GM18498 (cell line): Measurements from ENCODE around the gene SUV39H1.
"Not testable (repeated sequence)": the region's sequence is repeated elsewhere in the genome, so short reads cannot be mapped to it uniquely, and the experiment has no call there.

Experiments
- ATAC-seq: cut with Tn5 transposase; IDR thresholded peaks from one replicate; pipeline ENCODE4 v1.9.1; 2021; ENCODE audit warnings: mild to moderate bottlenecking, moderate library complexity; ENCODE audit not compliant: unreplicated experiment

Gene SUV39H1, protein sequence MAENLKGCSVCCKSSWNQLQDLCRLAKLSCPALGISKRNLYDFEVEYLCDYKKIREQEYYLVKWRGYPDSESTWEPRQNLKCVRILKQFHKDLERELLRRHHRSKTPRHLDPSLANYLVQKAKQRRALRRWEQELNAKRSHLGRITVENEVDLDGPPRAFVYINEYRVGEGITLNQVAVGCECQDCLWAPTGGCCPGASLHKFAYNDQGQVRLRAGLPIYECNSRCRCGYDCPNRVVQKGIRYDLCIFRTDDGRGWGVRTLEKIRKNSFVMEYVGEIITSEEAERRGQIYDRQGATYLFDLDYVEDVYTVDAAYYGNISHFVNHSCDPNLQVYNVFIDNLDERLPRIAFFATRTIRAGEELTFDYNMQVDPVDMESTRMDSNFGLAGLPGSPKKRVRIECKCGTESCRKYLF

DNA sequence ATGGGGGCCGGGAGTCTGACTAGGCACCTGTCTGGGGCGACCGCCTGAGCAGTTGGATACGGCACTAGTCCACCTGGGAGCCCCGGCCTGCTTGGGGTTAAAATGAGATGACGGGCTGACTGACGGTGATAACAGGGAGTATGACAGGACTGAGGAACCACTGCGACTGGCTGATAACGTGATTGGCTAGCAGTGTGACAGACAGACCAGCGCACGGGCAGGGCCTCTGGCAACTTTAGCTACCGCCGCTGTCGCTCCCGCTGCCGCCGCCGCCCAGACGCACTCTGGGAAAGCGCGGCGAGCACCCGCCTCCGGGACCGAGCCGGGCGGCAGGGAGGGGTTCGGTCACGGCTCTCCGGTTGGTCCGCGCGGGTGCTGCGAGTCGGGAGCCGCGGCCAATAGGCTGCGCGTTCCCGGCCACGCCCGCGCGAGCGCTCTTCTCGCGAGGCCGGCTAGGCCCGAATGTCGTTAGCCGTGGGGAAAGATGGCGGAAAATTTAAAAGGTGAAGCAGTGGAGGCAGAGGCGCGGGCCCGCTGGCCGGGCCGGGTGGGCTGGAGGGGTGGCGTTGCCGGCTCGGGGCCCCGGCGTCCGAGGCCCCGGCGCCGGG lies at the start of gene SUV39H1:
Gene SUV39H1, plus strand, starts transcription at position 434 of the 608 bp plus-strand sequence. Its CDS starts 51 bp downstream, at position 485.
- peak; percentile 94 for ATAC-seq

DNA sequence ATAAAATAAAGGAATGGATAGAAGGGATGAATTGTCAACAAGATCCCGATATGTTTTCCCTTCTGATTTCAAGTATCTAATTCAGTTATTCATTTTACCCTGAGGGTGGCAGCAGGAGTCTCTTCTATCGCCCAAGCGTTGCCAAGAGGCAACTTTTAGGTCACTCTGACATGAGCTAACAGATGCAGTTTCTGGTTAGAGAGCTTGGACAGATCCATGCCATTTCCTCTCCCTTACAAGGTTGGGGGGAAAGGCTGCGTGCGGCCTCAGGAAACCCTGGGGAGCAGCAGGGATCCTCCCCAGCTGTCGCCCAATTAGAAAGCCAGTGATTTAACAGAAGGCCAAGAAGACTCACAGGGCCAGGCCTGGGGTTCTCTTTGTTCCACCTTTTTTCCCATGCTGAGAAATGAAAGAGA lies 48.2 kb upstream of the SUV39H1 start:
- no peak for ATAC-seq

DNA sequence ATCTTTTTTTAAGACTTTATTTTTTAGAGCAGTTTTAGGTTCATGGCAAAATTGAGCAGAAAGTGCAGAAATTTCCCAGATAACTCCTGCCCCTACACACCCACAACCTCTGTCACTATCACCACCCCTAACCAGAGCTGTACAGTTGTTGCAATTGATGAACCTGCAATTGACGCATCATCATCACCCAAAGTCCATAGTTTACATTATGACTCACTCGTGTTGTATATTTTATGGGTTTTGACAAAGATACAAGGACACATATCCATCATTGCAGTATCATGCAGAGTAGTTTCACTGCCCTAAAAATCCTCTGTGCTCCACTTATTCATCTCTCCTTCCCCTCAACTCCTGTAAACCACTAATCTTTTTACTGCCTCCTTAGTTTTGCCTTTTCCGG lies 47.4 kb upstream of the SUV39H1 start:
- ATAC-seq: no peak

DNA sequence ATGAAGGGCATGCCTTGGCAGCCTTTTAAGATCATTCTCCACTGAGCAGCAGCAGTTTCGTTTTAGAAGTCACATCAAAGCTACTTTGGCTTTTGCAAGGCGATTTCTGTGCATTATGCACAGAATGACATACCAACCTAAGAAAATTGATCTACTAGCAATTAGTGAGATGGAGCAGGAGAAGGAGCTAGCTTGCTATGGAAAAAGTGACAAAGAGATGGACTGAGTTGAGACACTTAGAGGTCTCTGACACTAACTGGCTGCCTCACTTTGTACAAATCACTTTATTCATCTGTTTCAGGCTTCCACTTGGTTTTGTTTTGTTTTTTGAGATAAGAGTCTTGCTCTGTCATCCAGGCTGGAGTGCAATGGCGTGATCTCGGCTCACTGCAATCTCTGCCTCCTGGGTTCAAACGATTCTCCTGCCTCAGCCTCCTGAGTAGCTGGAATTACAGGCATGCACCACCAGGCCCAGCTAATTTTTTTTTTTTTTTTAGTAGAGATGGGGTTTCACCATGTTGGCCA lies 44.4 kb upstream of the SUV39H1 start:
- ATAC-seq: not testable (repeated sequence)

DNA sequence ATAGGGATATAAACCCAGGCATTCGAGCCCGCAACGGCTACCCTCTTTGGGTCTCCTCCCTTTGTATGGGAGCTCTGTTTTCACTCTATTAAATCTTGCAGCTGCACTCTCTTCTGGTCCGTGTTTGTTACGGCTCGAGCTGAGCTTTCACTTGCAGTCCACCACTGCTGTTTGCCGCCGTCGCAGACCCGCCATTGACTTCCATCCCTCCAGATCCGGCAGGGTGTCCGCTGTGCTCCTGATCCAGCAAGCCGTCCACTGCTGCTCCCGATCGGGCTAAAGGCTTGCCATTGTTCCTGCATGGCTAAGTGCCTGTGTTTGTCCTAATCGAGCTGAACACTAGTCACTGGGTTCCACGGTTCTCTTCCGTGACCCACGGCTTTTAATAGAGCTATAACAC lies 41.8 kb upstream of the SUV39H1 start:
- not testable (repeated sequence) for ATAC-seq

DNA sequence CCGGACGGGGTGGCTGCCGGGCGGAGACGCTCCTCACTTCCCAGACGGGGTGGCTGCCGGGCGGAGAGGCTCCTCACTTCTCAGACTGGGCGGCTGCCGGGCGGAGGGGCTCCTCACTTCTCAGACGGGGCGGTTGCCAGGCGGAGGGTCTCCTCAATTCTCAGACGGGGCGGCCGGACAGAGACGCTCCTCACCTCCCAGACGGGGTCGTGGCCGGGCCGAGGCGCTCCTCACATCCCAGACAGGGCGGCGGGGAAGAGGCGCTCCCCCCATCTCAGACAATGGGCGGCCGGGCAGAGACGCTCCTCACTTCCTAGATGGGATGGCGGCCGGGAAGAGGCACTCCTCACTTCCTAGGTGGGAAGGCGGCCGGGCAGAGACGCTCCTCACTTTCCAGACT lies 36.8 kb upstream of the SUV39H1 start:
- not testable (repeated sequence) for ATAC-seq

DNA sequence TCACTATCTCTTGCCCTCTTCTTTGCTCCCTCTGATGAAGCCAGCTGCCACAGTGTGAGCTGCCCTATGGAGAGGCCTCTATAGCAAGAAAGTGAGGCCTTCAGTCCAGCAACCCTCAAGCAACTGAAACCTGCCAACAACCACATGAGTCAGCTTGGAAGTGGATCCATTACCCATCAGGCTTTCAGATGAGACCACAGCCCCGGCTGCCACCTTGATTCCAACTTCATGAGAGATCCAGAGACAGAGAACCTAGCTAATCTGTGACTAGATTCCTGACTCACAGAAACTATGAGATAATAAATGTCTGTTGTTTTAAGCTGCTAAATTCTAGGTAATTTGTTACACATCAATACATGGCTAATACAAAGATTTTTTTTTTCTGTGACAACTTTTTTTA lies 33.3 kb upstream of the SUV39H1 start:
- ATAC-seq: no peak

DNA sequence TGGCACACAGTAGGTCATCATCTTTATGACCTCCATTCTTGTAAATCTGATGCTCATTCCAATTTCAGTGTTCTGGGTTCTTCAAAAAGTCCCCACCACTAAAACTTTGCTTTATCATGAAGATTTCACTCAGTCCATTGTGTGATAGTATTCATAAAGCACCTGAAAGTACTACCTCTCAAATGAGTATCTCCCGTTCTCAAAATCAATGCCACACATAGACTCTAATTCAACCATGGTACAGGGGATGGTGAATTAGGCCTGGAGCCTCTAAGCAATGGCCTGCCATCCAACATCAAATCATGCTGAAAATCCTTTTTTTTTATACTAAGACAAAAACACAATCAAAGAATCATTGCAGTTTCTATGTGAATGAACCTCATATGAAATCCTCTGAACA lies 32.4 kb upstream of the SUV39H1 start:
- no peak for ATAC-seq

DNA sequence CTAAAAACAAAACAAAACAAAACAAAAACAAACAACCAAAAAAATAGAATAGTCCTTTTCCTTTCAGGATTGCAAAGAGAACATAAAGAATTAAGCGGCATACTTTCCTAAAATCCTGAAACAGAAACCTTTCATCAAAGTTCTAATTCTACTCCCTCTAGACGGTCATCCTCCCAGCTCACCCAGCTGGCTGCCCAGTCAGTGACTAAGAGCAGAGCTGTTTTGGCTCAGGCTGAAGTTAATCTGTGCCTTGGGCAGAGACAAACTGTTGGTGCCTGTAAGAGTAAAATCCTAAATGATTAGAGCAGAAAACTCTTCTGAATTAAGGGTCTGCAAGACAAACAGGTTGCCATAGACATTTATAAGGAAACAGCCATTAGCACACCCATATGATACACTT lies 30.5 kb upstream of the SUV39H1 start:
- ATAC-seq: no peak

DNA sequence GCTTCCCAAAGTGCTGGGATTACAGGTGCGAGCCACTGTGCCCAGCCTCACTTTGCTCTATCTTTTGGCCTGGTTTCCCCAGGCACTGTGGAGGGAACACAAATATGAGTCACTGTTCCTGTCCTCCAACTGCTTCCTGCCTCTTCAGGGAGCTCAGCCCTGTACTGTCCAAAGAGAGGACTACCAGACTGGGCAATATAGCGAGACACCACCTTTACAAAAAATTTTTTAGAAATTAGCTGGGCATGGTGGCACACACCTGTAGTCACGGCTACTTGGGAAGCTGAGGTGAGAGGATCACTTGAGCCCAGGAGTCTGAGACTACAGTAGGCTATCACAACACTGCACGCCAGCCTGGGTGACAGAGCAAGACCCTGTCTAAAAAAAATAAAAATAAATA lies 29.9 kb upstream of the SUV39H1 start:
- ATAC-seq: no peak

DNA sequence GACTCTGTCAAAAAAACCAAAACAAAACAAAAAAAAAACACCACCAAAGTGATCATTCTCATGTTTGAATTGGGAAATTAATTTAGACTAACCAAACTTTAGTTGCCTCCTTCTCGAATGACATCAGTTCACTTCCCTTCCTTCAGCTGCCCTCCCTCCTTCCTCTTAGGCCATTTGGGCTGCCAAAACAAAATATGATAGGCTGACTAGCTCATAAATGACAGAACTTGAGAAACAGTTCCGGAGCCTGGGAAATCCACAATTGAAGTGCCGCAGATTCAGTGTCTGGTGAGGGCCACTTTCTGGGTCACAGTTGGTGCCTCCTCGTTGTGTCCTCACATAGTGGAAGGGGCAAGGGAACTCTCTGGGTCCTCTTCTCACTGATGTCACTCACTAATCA lies 29.0 kb upstream of the SUV39H1 start:
- no peak for ATAC-seq

DNA sequence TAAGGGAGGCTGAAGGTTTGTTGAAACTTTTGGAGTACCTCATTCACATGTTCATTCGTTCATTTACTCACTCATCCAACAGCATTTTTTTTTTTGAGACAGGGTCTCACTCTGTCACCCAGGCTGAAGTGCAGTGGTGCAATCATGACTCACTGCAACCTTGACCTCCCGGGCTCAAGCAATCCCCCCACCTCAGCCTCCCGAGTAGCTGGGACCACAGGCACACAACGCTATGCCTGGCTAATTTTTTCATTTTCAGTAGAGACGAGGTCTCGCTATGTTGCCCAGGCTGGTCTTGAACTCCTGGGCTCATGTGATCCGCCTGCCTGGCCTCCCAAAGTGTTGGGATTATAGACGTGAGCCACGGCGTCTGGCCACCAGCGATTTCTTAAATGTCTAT lies 28.3 kb upstream of the SUV39H1 start:
- ATAC-seq: not testable (repeated sequence)

DNA sequence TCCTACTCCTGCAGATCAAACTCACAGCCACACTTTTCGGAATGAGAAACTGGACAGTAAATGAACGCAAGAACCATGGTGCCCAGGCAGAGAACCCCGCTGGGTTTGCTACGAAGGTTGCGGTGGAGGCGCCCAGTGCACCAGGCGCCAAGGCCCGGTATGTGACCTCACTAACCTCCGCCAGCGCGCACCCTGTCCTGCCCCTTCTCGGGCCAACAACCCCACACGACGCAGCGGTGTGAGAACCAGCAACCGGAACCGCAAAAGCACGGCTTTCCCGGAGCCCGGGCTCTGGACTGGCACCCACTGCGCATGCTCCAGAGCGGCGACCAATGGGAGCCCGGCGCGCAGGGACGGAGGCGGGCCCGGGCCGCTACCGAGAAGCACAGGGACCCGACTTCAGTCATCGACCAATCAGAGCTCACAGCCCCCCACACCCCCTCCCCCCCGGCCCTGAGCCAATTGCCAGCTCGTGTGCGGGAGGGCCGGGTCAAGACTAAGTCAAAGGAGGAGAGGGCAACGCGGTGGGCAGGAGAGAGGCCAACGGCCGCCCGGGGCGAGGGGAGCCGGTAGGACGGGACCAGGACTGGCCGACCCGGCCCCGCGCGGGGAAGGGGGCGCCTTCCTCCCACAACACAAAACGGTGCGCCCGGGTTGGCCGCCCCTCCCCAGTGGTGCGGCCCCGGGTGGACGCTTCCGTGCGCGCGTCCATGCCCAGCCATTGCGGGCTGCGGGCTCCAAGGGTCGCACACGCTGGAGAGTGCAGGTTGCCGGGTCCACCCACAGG lies 20.2 kb upstream of the SUV39H1 start:
- ATAC-seq: peak; percentile 94

DNA sequence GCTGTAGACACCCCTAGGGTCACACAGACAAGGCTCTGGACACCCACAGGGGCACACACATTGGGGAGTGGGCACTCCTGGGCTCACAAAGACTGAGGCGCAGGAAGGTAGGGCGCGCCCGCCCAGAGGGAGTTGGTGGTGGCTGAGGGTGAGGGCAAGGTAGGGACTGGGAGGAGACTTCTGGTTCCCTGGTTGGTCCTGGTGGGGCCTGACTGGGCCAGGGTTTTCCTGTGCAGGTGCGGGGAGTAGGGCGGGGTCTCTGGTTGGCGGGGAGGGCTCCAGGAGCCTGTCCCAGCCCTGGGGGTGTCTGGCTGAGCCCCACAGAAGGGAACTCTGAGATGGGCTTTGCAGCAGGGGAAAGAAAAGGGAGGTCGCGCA lies 19.7 kb upstream of the SUV39H1 start:
- peak; percentile 14 for ATAC-seq

DNA sequence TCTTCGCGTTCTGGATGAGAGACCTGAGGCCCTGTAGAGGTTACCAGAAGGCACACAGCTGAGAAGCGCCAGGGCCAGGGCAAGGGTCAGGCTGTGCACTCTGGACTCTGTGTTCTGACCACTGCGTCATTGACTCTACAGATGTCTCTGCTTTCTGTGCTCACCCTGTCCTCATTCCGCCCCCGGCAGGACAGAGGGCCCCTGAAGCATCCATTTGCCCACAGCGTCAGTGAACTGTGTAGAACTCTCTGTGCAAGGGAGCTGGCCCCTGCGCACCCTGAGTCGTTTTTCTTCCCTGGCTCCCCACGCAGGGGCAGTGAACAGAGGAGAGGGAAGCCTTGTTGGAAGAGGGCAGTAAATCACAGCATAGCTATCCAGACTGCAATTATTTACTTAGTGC lies 19.0 kb upstream of the SUV39H1 start:
- ATAC-seq: no peak

DNA sequence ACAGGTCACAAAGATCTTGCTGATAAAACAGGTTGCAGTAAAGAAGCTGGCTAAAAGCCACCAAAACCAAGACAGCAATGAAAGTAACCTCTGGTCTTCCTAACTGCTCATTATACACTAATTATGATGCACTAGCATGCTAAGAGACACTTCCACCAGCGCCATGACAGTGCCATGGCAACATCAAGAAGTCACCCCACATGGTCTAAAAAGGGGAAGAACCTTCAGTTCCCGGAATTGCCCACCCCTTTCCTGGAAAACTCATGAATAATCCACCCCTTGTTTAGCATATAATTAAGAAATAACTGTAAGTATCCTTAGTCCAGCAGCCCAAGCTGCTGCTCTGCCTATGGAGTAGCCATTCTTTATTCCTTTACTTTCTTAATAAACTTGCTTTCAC lies 16.1 kb upstream of the SUV39H1 start:
- ATAC-seq: not testable (repeated sequence)

DNA sequence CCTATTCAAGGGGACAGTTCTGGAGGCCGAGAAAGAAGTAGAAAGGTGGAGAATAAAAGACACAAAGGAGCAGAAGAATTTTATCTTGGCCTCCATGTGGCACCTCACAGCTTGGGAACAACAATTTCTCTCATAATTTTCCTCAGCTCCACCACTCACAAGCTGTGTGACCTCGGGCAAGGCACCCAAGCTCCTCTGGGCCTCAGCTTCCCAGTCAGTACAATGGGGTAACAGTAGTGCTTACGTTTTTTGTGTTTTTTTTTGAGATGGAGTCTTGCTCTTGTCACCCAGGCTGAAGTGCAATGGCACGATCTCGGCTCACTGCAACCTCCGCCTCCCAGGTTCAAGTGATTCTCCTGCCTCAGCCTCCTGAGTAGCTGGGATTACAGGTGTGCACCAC lies 15.6 kb upstream of the SUV39H1 start:
- ATAC-seq: not testable (repeated sequence)

DNA sequence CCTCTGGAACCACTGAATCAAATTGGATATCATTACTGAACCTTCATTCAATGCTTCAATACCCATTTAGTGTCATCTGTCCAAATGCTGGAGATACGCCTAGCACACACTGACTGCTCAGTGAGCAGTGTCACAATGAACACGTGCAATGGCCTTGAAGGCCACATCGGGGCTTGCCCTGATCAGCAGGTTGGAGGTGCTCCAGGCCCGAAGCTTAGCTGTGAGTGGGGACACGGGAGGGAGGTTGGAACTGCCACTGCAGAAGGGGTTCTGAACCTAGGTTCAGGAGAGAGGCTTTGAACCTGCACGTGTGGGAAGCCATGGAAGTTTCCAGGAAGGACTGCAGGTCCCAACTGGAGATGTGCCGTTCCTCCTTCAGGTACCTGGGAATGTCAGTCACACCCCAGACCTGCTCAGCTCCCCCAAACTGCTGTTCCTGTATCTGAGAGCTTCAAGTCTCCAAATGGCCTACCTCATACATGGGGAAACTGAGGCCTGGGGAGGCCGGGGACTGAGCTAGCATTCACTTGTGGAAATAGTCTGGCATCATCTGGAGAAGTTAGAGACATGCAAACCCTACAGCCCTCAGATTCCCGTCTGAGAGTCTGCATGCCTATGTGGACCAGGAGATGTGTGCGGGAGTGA lies 14.9 kb upstream of the SUV39H1 start:
- no peak for ATAC-seq

DNA sequence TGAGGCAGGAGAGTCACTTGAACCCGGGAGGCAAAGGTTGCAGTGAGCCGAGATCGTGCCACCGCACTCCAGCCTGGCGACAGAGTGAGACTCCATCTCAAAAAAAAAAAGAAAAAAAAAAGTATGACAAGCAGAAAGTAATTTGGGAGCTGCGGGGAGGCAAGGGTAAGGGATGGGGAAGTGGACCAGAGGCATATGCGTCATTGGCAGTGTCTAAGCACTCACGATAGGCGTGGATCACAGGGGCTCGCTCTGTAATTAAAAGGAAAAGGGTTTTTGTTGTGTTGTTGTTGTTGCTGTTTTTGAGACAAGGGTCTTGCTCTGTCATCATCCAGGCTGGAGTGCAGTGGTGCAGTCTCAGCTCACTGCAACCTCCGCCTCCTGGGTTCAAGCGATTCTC lies 13.7 kb upstream of the SUV39H1 start:
- not testable (repeated sequence) for ATAC-seq

DNA sequence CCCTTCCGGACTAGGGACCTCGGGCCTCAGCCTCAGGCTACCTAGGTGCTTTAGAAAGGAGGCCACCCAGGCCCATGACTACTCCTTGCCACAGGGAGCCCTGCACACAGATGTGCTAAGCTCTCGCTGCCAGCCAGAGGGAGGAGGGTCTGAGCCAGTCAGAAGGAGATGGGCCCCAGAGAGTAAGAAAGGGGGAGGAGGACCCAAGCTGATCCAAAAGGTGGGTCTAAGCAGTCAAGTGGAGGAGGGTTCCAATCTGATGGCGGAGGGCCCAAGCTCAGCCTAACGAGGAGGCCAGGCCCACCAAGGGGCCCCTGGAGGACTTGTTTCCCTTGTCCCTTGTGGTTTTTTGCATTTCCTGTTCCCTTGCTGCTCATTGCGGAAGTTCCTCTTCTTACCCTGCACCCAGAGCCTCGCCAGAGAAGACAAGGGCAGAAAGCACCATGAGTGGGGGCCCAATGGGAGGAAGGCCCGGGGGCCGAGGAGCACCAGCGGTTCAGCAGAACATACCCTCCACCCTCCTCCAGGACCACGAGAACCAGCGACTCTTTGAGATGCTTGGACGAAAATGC lies 13.0 kb upstream of the SUV39H1 start, which contains the start of gene WAS:
Gene WAS, plus strand, starts transcription at position 389 of the 572 bp plus-strand sequence. Its CDS starts 55 bp downstream, at position 444.
- peak; percentile 83 for ATAC-seq
